ENCODE measurements around the gene CCDC85A.

- no peak for TF ChIP-seq POLR2A (IDR thresholded peaks at IDR 0.05; ENCODE audit: low read depth, low read length)
- TF ChIP-seq, protein P1, sequence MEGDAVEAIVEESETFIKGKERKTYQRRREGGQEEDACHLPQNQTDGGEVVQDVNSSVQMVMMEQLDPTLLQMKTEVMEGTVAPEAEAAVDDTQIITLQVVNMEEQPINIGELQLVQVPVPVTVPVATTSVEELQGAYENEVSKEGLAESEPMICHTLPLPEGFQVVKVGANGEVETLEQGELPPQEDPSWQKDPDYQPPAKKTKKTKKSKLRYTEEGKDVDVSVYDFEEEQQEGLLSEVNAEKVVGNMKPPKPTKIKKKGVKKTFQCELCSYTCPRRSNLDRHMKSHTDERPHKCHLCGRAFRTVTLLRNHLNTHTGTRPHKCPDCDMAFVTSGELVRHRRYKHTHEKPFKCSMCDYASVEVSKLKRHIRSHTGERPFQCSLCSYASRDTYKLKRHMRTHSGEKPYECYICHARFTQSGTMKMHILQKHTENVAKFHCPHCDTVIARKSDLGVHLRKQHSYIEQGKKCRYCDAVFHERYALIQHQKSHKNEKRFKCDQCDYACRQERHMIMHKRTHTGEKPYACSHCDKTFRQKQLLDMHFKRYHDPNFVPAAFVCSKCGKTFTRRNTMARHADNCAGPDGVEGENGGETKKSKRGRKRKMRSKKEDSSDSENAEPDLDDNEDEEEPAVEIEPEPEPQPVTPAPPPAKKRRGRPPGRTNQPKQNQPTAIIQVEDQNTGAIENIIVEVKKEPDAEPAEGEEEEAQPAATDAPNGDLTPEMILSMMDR (conservative IDR thresholded peaks at IDR 0.05; ENCODE audit: low read depth, low read length), result no peak
- TF ChIP-seq ELK1 (IDR thresholded peaks at IDR 0.05; ENCODE audit: borderline replicate concordance, low read depth, low read length), result no peak
- TF ChIP-seq USF2 (IDR thresholded peaks at IDR 0.05; ENCODE audit: low read depth, low read length), result no peak
- TF ChIP-seq CHD1 (IDR thresholded peaks at IDR 0.05; ENCODE audit: low read depth, low read length), result no peak
- TF ChIP-seq RAD21 (IDR thresholded peaks at IDR 0.05; ENCODE audit: low read length), result no peak
- TF ChIP-seq MAZ (IDR thresholded peaks at IDR 0.05; ENCODE audit: borderline replicate concordance, low read depth, low read length), result no peak
- TF ChIP-seq RFX5 (IDR thresholded peaks at IDR 0.05; ENCODE audit: low read depth, low read length), result no peak
- no peak for TF ChIP-seq SMC3 (IDR thresholded peaks at IDR 0.05; ENCODE audit: low read depth, low read length)
- TF ChIP-seq CEBPB (IDR thresholded peaks at IDR 0.05; ENCODE audit: low read depth, low read length), result no peak
- TF ChIP-seq BHLHE40 (IDR thresholded peaks at IDR 0.05; ENCODE audit: low read depth, low read length), result no peak
- no peak for TF ChIP-seq MXI1 (IDR thresholded peaks at IDR 0.05; ENCODE audit: borderline replicate concordance, low read depth, low read length)
Observed at GRCh38 chr2:56210291-56210690, 26.5 kb downstream of the CCDC85A start.

Data from IMR-90 (cell line).